ENCODE measurements around the gene SAMHD1. TPM values are rescaled to one million over a fixed set of nuclear protein-coding genes. Genes with fewer than 3 reads are reported as not detected.

The SAMHD1 gene
- total and polyA plus RNA-seq, 2 of the 13 experiments (the other 11 are each of a cell fraction or from before 2014, with no cell fraction given): 16.9 to 43.5 TPM

DNA sequence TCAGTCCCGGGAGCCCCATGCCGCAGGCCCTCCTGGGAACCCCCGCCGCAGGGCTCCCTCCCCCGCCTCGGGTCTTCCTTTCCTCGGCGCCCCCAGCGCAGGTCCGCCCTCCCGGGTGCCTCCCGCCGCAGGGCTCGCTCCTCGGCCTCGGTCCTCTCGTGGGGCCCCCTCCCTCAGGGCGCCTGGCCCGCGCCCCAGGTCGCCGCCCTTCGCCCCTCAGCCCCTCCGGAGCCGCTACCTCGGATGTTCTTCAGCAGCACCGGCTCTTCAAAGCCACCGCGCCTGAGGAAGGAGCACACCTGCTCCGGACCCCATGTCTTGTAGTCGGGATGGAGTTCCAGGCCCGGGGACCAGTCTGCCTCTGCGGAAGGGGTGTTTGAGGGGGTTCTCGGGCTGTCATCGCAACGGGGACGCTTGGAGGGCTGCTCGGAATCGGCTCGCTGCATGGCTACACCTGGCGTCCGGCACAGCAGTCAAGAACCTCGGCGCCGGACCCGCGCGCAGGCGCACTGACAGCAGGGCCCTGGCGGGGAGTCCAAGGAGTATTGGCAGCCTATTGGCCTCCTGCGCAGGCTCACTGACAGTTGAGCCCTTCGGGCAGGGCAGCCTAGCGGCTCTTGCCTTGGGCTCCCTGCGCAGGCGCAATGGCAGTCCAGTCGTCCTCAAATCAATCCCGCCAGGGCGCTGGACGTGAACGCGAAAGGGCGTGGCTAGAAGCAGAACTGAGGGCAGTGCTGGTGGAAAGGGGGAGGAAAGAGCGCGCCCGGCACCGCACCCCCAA, at the start of gene SAMHD1 (continued):
- 0 out of 2 replicates have a peak, but pooled peaks have one; percentile 76 for TF ChIP-seq ZNF33B (CRISPR knock-in tag; IDR thresholded peaks at IDR 0.05)
- no peak; the same call in none of the 2 replicates for TF ChIP-seq ZNF124 (CRISPR knock-in tag; IDR thresholded peaks at IDR 0.05)
- no peak for TF ChIP-seq ZNF672 (CRISPR knock-in tag; IDR thresholded peaks at IDR 0.05)
- peak; percentile 87; the same call in 1 of the 2 replicates for TF ChIP-seq AHR (CRISPR knock-in tag; IDR thresholded peaks at IDR 0.05)
- peak; percentile 82 for TF ChIP-seq ZSCAN9 (CRISPR knock-in tag; IDR thresholded peaks at IDR 0.05; ENCODE audit: borderline replicate concordance)
- TF ChIP-seq, protein P1, sequence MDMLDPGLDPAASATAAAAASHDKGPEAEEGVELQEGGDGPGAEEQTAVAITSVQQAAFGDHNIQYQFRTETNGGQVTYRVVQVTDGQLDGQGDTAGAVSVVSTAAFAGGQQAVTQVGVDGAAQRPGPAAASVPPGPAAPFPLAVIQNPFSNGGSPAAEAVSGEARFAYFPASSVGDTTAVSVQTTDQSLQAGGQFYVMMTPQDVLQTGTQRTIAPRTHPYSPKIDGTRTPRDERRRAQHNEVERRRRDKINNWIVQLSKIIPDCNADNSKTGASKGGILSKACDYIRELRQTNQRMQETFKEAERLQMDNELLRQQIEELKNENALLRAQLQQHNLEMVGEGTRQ (IDR thresholded peaks at IDR 0.05; ENCODE audit: low read depth, low read length): no peak
- TF ChIP-seq, protein P1 (CRISPR knock-in tag; IDR thresholded peaks at IDR 0.05; ENCODE audit: borderline replicate concordance): no peak; the same call in 1 of the 2 replicates
- TF ChIP-seq POLR2G (IDR thresholded peaks at IDR 0.05; ENCODE audit: low read depth, low read length): peak; percentile 95
- peak; percentile 69; the same call in 1 of the 2 replicates for TF ChIP-seq ZNF276 (CRISPR knock-in tag; IDR thresholded peaks at IDR 0.05; ENCODE audit: low read depth)
- peak; percentile 47 for TF ChIP-seq SKI (IDR thresholded peaks at IDR 0.05; ENCODE audit: partially characterized antibody)
- peak; percentile 39; the same call in 1 of the 2 replicates for TF ChIP-seq ZNF235 (CRISPR knock-in tag; IDR thresholded peaks at IDR 0.05; ENCODE audit: borderline replicate concordance)
- TF ChIP-seq ATAD3A (CRISPR knock-in tag; IDR thresholded peaks at IDR 0.05): 0 out of 2 replicates have a peak, but pooled peaks have one; percentile 80
- no peak for TF ChIP-seq SOX5 (CRISPR knock-in tag; IDR thresholded peaks at IDR 0.05; ENCODE audit: borderline replicate concordance)
- no peak; the same call in none of the 2 replicates for TF ChIP-seq ZBTB3 (CRISPR knock-in tag; IDR thresholded peaks at IDR 0.05; ENCODE audit: borderline replicate concordance, low read depth)
- TF ChIP-seq GRHL1 (CRISPR knock-in tag; conservative IDR thresholded peaks at IDR 0.05): no peak
- TF ChIP-seq PAWR (CRISPR knock-in tag; IDR thresholded peaks at IDR 0.05; ENCODE audit: borderline replicate concordance): 0 out of 2 replicates have a peak, but pooled peaks have one; percentile 76
- TF ChIP-seq ZNF468 (CRISPR knock-in tag; IDR thresholded peaks at IDR 0.05): no peak
- TF ChIP-seq MLX (CRISPR knock-in tag; IDR thresholded peaks at IDR 0.05): no peak; the same call in 1 of the 2 replicates
- TF ChIP-seq, protein P2, sequence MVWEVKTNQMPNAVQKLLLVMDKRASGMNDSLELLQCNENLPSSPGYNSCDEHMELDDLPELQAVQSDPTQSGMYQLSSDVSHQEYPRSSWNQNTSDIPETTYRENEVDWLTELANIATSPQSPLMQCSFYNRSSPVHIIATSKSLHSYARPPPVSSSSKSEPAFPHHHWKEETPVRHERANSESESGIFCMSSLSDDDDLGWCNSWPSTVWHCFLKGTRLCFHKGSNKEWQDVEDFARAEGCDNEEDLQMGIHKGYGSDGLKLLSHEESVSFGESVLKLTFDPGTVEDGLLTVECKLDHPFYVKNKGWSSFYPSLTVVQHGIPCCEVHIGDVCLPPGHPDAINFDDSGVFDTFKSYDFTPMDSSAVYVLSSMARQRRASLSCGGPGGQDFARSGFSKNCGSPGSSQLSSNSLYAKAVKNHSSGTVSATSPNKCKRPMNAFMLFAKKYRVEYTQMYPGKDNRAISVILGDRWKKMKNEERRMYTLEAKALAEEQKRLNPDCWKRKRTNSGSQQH (CRISPR knock-in tag; IDR thresholded peaks at IDR 0.05; ENCODE audit: low read depth): peak; percentile 56
- TF ChIP-seq REPIN1 (CRISPR knock-in tag; IDR thresholded peaks at IDR 0.05; ENCODE audit: borderline replicate concordance, low read depth): peak; percentile 95
